HG02938 (cell line): Measurements from ENCODE around the gene APOBEC3B.
"Not testable (repeated sequence)": the region's sequence is repeated elsewhere in the genome, so short reads cannot be mapped to it uniquely, and the experiment has no call there.

Experiments
- ATAC-seq: cut with Tn5 transposase; IDR thresholded peaks from one replicate; pipeline ENCODE4 v1.9.1; 2021; ENCODE audit warnings: mild to moderate bottlenecking, moderate library complexity; ENCODE audit not compliant: unreplicated experiment

The APOBEC3B gene

GRCh38 chr22:38987171-38987895 is 5.2 kb downstream of the APOBEC3B start:
- no peak for ATAC-seq

GRCh38 chr22:38989466-38989865 is 7.3 kb downstream of the APOBEC3B start:
- ATAC-seq = no peak

- ATAC-seq = not testable (repeated sequence)
These were observed 10.8 kb downstream of the APOBEC3B start for GRCh38 chr22:38992871-38993371.

- ATAC-seq = no peak
These were observed 14.0 kb downstream of the APOBEC3B start for GRCh38 chr22:38996105-38996504.

DNA sequence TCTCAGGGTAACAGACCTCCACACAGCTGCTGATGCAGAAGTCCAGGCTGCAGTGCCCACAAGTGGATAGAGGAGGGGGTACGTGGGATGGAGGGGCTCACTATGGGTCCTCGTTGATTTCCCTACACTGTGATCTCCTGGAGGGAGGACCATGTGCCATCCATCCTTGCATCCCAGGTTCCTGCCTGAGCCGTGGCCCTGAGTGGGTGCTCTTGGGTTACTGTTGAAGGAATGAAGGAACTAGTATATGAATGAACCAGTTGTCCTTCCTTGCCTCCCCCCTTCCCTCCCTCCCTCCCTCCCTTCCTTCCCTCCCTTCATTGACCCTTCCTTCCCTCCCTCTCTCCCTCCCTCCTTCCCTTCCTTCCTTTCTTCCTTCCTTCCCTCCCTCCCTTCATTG is 15.4 kb downstream of the APOBEC3B start:
- no peak for ATAC-seq

DNA sequence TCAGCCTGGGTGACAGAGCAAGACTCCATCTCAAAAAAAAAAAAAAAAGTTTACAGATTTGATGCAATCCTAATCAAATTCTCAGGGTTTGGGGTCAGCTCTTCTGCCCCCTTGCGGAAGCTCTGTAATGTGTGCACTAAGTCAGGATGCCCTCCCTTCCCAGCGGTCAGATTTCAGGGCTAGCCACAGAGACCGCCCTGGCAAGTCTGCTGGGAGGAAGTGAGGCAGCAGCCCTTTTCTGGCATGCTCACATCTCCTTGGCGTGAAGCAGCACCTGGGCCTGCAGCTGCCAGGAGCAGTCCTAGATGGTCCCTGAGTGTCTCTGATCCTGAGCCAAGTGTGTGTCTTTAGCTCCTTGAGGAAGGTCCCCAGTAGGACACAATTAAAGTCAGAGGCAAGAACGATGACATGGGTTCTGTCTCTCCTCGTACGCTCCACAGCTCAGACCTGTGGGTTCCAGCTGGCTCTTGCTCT is 21.1 kb downstream of the APOBEC3B start:
- no peak for ATAC-seq

DNA sequence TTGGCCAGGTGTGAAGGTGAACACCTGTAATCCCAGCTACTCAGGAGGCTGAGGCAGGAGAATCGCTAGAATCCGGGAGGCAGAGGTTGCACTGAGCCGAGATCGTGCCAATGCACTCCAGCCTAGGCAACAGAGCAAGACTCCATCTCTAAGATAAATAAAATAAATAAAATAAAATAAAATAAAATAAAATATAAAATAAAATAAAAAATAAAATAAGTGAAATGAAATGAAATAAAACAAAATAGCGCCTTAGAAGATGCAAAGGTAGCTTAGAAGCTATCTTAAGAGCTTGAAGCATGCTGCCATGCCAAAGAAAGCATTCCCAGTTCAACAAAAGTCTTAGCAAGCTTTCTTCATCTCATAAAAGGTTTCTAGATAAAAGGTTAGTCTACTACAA is 25.0 kb downstream of the APOBEC3B start:
- no peak for ATAC-seq

DNA sequence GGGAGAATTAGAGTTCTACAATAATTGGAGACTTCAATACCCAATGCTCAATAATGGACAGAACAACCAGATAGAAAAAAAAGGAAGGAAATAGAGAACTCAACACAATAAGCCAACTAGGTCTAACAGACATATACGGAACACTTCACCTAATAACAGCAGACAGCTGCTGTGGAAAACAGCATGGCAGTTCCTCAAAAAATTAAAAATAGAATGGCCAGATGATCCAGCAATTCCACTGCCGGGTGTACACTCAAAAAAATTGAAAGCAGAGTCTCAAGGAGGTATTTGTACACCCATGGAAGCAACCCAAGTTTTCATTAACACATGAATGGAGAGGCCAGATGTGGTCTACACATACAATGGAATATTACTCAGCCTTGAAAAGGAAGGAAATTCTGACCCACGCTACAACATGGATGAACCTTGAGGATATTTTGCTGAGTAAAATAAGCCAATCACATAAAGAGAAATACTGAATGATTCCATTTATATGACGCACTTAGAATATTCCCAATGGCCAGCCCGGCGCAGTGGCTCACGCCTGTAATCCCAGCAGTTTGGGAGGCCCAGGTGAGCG is 26.2 kb downstream of the APOBEC3B start:
- not testable (repeated sequence) for ATAC-seq

DNA sequence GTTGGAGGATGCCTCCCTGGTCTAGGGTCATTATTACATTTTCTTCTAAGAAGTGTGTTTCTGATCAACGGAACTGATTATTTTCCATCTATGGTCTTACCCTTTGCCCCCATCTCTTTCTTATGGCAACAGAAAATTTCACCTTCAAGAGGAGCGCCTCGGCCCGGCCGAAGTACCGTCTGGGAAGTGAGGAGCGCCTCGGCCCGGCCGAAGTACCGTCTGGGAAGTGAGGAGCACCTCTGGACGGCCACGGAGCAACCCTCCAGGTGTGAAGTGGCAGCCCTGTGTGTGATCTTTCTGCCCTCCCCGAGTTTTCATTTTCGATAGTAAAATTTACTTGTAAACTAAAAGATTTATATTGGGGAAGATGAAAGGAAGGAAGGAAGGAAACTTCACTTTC is 28.8 kb downstream of the APOBEC3B start:
- ATAC-seq = no peak

GRCh38 chr22:39012533-39013511 is 30.7 kb downstream of the APOBEC3B start:
- ATAC-seq = no peak

DNA sequence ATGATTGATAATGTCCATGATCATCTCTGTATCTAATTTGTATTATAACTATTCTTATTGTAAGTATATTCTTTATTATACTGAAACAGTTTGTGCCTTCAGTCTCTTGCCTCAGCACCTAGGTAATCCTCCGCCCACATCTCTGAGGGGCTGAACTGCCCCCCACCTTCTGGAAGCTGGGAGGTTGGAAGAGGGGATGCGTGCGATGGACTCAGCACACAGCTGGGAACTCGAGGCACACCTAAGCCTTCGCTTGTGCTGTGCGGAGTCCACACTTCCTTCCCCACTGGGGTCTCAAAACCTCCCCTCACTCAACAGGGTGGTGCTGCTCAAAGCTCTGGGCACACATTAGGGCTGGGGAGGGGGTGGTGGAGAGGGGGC is 31.4 kb downstream of the APOBEC3B start:
- ATAC-seq = peak; percentile 19

- peak; percentile 75 for ATAC-seq
These were observed 32.0 kb downstream of the APOBEC3B start, which contains the start of gene APOBEC3C for GRCh38 chr22:39013942-39014722. APOBEC3C (plus strand) TSS chr22:39014257; CDS start chr22:39014363, 106 bp downstream.

GRCh38 chr22:39014723-39015121 is 32.6 kb downstream of the APOBEC3B start:
- ATAC-seq = not testable (repeated sequence)

GRCh38 chr22:39016592-39016991 is 34.4 kb downstream of the APOBEC3B start:
- no peak for ATAC-seq

- ATAC-seq = no peak
These were observed 35.6 kb downstream of the APOBEC3B start for GRCh38 chr22:39017596-39018365.

- ATAC-seq = not testable (repeated sequence)
These were observed 38.0 kb downstream of the APOBEC3B start for GRCh38 chr22:39020021-39020651.

DNA sequence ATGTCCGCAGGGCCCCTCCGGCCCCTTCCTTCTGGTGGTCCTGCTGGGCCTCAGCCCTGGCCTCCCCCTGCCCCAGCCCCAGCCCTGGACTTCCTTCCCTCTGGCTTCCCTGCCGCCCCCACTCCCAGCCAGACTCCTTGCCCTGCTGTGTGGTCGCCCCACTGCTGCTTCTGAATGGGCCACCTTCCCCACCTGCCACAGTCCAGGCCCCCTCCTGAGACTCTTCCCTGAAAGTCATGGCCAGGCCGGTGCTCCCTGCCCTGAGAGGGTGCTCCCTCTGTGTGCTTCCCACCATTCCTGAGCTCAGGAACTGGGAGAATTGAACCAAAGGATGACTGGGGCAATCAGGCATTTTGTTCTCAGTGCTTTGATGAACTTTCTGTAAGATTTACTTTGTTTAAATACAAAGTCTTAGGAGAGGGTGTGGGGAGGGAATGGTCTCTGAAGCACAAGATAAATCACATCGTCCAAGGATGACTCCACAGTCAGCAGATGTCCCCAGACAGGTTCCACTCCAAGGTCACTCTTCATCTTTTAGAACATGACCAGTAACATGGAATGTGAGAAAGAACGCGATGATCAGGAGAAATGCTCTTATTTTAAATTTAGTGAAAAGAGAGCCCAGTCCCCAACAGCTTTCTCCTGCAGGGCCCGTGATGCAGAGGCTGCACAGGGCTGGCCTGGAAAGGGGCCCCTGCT is 39.6 kb downstream of the APOBEC3B start:
- no peak for ATAC-seq

DNA sequence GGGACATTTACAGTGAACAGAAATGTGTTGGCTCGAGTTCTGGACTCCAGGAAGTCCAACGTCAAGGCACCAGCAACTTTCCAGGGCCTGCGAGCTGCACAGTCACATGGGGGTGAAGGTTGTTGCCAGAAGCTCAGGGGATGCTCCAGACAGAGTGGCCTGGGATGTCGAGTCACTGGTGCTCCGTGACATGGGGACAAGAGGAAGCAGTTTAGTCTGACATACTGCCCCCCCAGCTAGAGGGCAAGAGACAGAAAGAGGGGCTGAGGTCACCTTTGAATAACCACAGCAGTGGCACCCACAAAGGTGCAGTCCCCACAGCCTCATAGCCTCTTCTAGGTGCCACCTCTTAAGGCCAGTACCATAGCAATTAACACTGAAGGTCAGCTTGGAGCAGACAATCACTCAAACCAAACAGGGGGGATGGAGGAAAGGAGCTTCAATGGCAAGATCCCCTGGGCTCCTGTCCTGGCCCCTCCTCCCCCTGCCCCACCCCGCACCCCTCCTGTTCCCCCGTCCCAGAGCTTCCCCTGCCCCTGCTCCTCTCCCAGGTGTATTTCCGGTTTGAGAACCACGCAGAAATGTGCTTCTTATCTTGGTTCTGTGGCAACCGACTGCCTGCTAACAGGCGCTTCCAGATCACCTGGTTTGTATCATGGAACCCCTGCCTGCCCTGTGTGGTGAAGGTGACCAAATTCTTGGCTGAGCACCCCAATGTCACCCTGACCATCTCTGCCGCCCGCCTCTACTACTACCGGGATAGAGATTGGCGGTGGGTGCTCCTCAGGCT is 42.6 kb downstream of the APOBEC3B start:
- ATAC-seq = no peak
